Mammary epithelial cell (primary cell): ENCODE data around the gene CCDC57.

ENCODE experiments used
- CTCF ChIP-seq, 2 donors: IDR thresholded peaks in 1 of 2; conservative IDR thresholded peaks in 1 of 2; 2 replicates each; pipeline ENCODE4 v1.5.1; 2011 to 2012; ENCODE audit warnings: inconsistent platforms in 2 of 2, low read length in 2 of 2, mild to moderate bottlenecking in 2 of 2, control low read depth in 1 of 2, low read depth in 1 of 2; ENCODE audit not compliant: insufficient read depth in 1 of 2; ENCODE audit errors: extremely low read depth in 1 of 2
- EZH2 ChIP-seq: IDR thresholded peaks from 2 replicates; pipeline ENCODE4 v1.6.1; 2012; ENCODE audit warnings: low read length, inconsistent platforms, borderline replicate concordance

- TF ChIP-seq CTCF (conservative IDR thresholded peaks at IDR 0.05 in 1 of 2, IDR thresholded peaks at IDR 0.05 in 1 of 2; ENCODE audit: extremely low read depth in 1 of 2, insufficient read depth in 1 of 2, low read depth in 1 of 2, low read length in 2 of 2): no peak
- TF ChIP-seq EZH2: no peak
These were observed 99.7 kb downstream of the CCDC57 start for GRCh38 chr17:82112914-82113311.
